ENCODE data around the gene G6PD.
"Not testable (repeated sequence)": the region's sequence is repeated elsewhere in the genome, so short reads cannot be mapped to it uniquely, and the experiment has no call there.

The G6PD gene

DNA sequence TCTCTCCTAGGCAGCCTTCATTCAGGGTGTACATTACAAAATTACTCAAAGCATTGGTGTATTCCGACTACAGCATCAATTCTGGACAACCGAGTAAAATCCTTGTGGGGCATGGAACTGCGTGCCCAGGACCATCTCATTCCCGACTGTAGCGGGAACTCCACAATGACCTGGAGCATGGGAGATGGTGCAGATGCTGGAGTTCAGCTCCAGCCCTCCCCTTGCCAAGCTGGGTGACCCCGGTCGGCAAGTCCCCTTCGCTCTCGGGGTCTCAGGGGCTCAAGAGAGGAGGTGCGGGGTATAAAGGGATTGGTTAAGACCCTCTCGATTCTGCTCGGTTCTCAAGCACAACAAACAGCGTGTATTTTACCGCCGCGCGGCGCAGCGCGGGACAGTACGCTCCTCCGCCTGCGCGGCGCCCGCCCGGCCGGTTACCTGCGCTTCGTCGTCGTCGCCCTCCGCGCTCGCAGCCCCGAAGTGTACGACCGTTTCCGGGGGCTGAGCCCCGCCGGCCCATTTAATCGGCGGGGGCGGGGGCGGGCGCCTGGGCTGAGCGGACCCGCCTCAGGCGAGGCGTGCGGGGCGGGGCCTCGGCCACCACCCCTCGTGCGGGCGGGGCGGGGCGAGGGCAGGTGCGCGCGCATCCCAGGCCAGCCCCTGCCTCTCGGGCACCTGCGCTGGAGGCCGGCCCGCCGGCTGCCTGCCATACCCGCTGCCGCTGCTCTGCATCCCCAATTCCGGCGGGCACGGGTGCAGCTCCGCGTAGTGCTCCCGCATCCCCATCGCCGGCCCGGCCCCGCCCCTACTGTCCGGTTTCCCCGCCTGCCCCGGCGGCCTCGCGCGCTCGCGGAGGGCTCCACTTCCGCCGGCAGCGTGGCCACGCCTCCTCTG, at the start of gene G6PD:
Gene G6PD, minus strand, starts transcription at position 493 of the 891 bp plus-strand sequence. CDS start 691 bp downstream, outside the sequence.
- DNase-seq: peak; percentile 77 to 79

GRCh38 chrX:154595559-154596249, 49.1 kb upstream of the G6PD start:
- DNase-seq: no peak

DNA sequence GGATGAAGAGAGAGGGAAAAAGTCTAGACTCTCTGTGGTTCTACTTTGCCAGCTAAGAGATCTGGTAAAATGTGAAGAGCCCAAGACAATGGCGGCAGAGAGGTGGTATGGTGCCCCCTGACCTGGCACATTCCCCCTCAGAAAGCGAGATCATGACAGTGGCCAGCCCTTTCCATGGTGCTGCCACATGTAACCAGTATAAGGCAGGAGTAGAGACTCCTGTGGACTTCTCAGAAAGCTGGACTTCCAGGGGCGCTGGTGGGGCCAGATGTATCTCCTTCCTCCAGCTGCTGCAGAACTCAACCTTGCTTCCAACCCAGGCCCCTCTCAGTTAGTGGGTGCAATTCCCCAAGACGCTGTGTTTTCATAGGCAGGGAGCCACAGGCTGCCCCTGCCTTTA, 47.8 kb upstream of the G6PD start:
- DNase-seq: no peak

GRCh38 chrX:154593201-154593600, 46.6 kb upstream of the G6PD start:
- no peak for DNase-seq

GRCh38 chrX:154592505-154592904, 45.9 kb upstream of the G6PD start:
- no peak for DNase-seq

DNA sequence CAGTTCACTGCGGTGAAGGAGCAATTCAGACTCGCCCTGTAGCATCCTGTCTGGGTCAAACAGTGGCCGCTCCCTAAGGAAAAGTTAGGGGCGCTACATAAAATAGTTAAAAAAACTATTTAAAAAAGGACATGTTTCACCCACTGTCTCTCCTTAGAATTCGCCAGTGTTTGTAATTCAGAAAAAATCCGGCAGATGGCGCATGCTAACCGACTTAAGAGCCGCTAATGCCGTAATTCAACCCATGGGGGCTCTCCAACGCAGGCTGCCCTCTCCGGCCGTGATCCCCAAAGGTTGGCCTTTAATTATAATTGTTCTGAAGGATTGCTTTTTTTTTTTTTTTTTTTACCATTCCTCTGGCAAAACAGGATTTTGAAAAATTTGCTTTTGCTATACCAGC, 43.8 kb upstream of the G6PD start:
- DNase-seq: not testable (repeated sequence)

DNA sequence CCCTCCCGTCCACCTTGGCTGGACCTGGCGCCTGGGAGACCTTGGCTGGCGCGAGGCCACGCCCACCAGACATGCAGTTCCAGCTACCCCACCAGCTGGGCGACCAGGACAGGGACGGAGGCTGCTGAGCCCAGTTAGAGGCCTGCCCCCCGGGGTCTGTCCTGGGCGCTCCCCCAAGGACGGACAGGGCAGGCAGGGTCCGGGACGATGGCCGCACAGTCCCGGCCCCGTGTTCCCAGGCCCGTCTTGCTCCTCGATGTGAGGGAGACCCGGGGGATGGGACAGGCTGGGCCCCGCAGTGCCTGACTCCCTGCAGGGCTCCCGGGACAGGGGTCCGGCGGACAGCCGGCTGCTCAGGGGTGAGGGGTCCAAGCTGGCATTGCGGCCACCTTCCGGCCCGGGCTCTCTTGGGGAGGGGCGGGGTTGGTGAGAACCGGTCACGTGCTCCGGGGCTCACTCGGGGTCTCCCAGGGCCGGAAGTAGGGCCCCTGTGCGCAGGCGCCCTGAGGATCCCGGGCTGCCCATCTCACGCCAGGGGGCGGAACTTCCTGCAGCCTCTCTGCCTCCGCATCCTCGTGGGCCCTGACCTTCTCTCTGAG, 38.0 kb upstream of the G6PD start, which contains the start of gene CTAG1A:
Gene CTAG1A, plus strand, starts transcription at position 549 of the 599 bp plus-strand sequence. CDS start 74 bp downstream, outside the sequence.
- DNase-seq: not testable (repeated sequence)

GRCh38 chrX:154582994-154583393, 36.3 kb upstream of the G6PD start:
- DNase-seq: not testable (repeated sequence)

GRCh38 chrX:154575076-154575475, 28.4 kb upstream of the G6PD start:
- DNase-seq: not testable (repeated sequence)

- not testable (repeated sequence) for DNase-seq
Observed at GRCh38 chrX:154573061-154573460, 26.4 kb upstream of the G6PD start.

- not testable (repeated sequence) for DNase-seq
Observed at GRCh38 chrX:154570361-154570760, 23.7 kb upstream of the G6PD start.

DNA sequence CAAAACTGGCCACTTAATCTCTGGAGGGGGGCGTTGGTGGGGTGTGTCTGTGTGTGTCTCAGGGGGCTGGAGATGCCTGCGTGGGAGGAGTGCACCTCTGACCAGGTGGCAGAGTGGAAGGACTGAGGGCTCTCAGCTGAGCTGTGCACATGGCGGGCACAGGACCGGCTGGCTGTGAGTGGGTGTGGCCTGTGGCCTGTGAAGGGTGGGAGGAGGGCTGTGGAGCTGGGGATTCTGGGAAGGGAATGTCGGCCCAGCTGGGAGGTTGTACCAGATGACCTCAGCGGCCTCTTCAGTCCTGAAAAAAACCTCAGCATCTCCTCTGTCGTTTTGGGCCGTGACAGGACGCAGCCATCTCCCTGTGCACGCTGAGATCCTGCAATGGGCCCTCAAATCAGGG, 15.6 kb upstream of the G6PD start:
- DNase-seq: not testable (repeated sequence)

DNA sequence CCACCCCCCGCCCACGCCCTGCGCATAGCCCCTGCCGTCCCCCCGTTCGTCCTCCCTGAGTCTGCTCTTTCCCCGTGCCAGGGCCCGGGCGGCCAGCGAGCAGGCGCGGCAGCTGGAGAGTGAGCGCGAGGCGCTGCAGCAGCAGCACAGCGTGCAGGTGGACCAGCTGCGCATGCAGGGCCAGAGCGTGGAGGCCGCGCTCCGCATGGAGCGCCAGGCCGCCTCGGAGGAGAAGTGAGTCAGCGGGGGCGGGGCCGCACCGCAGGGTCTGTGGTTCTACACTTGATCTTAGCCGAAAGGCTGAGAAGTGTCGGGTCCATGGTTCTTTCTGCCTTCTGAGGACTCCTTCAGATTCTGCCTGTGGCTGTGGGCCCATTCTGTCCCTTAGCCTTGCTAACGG, 13.7 kb upstream of the G6PD start:
- DNase-seq: not testable (repeated sequence)

DNA sequence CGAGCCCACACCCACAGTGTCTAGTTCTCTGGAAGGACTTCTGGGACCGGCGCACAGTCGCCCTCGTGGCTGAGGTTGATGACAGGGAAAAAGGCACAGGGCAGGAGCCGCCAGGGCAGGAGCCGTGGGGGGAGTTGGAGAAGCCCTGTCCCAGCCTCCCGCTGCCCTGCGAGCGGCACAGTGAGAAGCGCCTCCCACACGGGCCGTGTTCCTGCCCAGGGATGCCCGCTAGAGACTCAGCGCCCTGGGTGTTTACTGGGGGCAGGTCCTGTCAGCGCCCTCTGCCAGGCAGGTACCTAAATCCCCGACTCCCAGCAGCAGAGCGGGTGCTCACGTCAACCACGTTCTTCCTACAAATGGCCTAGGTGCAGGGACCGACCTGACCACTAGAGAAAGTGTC, 12.2 kb upstream of the G6PD start:
- DNase-seq: not testable (repeated sequence)

DNA sequence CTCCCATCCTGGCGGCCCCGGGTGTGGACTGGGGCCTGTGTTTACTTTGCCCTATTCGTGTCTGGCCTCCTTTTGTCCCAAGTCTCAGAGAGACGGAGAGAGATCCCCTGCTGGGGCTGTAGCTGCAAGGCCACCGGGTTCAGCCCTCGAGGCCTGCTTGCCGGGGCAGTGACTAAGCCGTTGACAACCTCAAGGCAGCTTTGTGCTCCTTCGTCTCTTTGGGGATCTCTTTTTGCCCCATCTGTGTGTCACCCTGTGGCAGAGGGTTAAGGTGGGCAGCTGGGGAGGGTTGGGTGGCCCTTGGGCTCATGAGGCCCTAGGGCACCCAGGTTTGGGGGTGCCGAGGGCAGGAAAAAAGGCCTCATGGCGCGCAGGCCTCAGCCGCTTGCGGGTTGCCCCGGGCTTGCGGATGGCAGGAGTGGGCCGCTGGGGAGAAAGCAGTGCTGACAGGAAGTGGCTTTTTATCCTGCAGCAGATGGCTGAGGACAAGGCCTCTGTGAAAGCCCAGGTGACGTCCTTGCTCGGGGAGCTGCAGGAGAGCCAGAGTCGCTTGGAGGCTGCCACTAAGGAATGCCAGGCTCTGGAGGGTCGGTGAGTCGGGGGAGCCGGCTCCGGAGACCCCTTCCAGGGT, 11.5 kb upstream of the G6PD start:
- not testable (repeated sequence) for DNase-seq

DNA sequence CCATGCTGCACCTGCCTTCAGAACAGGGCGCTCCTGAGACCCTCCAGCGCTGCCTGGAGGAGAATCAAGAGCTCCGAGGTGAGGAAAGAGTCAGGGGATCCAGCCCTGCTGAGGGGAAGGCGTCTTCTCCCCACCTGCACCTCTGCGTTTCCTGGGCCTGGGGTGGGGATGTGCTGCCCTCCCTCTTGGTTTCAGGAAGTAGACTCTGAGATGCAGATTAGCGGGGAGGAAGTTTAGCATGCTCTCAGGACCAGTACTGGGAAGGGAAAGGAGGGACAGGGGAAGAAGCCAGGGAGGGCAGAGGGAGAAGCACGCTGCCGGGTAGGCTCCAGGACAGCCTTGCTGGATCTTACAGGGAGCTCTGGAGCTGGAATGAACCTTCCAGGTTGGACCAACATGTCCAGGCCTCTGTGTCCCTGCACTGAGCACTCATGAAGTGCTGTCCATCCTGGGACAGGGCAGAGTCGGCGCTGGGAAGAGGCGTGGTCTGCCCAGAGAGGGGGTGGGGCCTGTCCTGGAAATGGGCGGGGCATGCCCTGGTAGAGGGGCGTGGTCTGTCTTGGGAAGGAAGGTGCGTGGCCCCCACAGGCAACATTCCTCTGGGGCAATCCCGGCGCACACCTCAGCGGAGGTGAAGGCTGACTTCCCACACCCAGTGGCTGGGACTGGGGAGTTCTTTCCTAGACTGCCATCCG, 5.6 kb upstream of the G6PD start:
- DNase-seq: not testable (repeated sequence)

- no peak for DNase-seq
Observed at GRCh38 chrX:154549766-154550165, 3.1 kb upstream of the G6PD start.

- DNase-seq: no peak
Observed at GRCh38 chrX:154548028-154548316, 1.3 kb upstream of the G6PD start.

DNA sequence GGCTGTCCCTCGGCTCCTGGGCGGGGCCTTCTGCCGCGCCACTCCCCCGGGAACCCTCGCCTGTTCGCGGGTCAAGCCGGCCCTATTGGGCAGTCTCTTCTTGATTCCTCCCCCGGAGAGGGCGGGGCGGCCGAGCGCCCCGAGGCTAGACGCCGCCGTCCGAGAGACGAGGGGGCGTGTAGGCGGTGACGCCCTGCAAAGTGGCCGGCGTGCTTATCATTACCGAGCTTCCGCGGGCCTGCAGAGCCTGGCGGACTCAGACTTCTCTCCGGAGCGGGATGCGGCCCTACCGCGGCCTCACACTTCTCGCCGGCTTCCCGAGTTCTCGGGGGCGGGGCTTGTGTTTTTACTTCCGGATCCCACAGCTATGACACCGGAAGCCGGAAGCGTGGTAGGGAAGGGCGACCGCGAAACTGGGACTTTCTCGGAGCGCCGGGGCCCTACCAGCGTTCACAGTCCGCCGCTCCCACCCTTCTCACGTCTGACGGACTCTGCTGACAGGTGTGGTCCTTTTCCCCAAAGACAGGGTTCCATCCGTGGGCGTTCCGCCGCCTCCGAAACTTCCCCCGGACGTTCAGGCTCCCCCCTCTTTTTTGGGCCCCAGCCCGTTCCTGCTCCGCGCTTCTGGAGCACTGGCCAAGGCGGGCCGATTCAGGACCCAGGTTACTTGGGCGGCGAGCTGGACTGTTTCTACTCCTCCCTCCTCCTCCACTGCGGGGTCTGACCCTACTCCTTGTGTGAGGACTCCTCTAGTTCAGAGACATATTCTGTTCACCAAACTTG, 790 bp upstream of the G6PD start, which contains the start of gene IKBKG:
Gene IKBKG, plus strand, starts transcription at position 376 of the 783 bp plus-strand sequence. CDS start 4,383 bp downstream, outside the sequence.
- DNase-seq: peak; percentile 81 to 85

- no peak for DNase-seq
Observed at GRCh38 chrX:154545673-154546274, 872 bp downstream of the G6PD start.
